HCEC 1CT (cell line): ENCODE data around the gene PTPRN2.
A peak's percentile ranks its signal among the peaks of the same experiment; 100 is the strongest.
"Not testable (repeated sequence)": the region's sequence is repeated elsewhere in the genome, so short reads cannot be mapped to it uniquely, and the experiment has no call there.

Source experiments
- DNase-seq: peaks from one replicate; pipeline ENCODE4 v3.0.0-alpha.2; 2017

Gene PTPRN2

DNA sequence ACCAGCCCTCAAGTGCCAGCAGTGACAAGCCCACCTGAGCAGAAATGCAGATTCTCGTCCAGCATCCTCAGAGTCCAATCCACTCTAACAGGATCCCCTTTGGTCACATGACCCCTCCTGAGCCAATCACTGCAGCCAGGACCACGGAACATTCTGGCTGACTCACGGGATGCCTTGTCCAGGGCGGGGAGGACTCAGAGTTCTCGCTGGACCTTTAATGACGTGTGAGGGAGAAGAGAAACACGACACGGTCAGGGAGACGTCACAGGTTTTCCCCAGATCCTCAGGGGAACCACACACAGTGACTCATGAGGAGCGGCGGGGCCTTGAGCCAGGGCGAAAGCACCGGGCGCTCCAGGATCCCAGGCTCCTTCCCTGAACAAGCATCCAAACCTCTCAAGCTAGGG is 155.7 kb downstream of the PTPRN2 start:
- peak; percentile 2 for DNase-seq

GRCh38 chr7:158431055-158431940 is 156.3 kb downstream of the PTPRN2 start:
- DNase-seq, result no peak

DNA sequence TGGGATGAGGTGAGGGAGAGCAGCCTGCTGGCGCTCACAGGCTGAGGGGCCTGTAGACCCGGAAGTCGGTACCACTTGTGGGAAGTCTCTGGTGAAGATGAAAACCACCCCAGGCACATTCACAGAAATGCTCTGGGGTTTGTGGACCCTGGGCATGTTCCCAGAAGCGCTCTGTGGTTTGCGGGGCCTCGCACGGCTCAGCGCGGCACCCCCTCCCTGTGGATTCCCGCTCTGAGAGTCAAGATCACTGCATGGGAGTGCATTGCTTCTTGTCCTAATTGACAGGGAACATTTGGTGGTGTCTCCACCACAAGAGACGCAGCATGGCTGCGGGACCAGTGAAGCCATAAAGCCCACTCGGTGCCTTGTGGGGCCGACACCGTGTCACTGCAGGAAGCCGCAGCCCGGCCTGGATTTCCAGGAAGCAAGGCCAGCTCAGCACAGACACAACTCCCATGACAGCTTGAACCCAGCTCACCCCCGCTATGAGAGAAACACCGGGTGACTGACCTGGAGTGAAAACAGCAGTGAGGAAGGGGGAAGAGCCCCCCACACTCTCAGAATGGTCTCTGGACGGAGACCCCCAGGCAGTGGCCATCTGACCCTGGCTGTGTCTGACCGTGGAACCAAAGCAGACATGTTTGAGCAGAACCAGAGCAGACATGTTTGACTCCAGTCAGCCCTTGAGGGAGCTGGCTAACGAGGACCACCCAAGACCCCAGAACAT is 157.2 kb downstream of the PTPRN2 start:
- DNase-seq, result no peak

DNA sequence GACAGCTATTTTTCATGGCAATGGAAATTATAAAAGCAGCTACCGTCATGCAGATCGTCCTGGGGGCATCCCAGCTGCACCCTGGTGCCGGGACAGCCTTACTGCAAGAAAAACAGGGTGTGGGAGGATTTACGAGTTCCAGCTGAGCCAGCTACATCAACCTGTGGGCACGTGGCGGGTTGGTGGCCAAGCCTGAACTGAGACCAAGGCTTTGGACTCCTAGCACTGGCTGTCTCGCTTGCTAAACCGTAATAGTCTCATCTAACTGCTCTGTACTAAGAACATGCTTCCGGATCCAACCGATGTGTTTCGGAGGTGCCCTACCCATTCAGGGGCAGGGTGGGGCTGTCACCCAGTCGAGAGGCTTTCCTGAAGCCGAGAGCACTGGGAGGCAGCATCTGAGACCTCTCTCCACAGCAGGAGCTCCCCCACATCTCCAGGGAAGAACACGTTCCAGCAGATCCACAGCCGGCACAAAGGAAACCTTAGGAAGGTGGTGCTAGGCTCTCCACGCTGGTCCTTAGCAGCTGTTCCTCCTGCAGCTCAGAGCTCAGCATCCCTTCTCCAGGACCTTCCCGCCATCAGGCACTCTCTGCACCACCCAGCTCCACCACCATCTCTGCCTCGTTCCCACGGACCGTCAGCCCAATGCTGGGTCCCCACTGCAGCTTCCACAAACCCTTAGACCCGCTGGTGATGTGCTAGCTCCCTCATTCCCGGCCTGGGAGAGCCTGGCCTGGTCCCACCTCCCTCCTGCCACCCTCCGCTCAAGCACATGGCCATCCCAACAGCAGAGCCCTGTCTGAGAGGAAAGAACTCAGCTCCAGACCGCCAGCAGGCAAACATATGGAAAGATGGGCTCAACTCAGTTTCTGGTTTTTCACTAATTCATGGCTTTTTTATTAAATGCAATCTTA is 158.5 kb downstream of the PTPRN2 start:
- DNase-seq, result no peak

DNA sequence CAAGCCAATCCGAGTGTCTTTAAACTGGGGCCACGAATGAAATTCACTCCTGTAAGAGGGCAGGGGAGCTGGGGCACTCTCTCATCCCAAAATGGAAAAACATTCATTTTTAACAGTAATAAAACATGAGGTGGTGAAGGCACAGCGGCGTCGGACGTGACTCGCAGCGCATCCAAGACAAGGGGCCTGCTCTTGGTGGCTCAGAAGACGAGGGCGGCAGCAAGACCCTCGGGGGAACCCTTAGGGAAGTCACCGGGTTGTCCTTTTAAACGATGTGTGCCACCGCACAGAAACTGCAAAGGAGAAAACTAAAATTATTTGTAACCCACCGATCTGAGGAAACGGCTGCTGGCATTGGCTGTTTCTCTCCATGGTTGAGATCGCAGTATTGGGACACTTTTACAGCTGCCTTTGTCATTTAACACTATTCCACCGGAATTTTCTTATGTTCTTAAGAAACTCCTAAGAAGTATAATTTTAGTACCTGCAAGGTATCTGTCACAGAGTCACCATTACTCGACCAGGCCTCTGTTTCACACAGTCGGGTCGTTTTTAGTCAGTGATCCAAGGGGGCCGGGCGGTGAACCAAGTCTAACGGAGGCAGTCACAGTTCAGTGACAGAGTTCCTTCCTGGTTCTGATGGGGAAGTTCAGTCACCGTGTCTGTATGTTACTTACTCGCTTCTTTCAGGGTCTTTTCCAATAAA is 159.3 kb downstream of the PTPRN2 start:
- DNase-seq, result no peak

DNA sequence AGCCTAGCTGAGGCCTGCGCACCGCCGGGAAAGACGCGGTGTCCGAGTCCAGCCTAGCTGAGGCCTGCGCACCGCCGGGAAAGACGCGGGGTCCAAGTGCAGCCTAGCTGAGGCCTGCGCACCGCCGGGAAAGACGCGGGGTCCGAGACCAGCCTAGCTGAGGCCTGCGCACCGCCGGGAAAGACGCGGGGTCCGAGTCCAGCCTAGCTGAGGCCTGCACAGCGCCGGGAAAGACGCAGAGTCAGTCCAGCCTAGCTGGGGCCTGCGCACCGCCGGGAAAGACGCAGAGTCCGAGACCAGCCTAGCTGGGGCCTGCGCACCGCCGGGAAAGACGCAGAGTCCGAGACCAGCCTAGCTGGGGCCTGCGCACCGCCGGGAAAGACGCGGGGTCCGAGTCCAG is 161.9 kb downstream of the PTPRN2 start:
- not testable (repeated sequence) for DNase-seq

DNA sequence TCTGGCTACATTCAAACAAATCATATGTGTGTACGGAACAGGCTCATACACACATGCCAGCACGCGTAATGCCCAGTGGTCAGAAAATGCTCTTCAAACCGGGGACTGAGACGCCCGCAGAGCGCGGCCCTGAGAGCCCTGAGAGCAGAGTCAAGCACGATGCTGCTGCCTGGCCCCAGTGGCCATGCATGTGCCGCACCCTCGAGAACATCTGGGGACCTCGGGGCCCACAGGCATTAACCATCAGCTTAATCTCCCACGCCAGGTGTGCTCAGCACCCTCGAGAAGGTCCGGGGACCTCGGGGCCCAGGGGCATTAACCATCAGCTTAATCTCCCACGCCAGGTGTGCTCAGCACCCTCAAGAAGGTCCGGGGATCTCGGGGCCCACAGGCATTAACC is 163.1 kb downstream of the PTPRN2 start:
- DNase-seq, result no peak

DNA sequence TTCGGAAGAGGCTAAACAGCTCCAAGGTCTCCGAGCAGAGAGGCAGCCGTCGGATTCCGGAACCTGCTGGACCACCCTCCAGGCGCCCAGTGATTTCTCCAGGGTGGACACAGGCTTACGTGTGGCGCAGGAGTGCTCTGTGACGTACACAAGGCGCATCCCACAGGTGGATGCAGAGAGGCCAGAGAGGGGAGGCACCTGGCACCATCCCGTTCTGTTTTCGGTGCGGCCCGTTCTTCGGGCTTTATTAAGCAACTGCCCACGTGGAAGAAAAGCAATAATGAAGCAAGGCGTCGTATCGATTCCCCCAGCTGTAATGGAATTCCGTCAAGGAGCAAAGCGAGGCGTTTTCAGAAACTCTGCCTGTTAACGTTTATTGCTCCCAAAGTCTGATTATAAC is 163.6 kb downstream of the PTPRN2 start:
- no peak for DNase-seq

- no peak for DNase-seq
Observed at GRCh38 chr7:158422887-158423560, 164.6 kb downstream of the PTPRN2 start.

GRCh38 chr7:158422196-158422886 is 165.3 kb downstream of the PTPRN2 start:
- no peak for DNase-seq

DNA sequence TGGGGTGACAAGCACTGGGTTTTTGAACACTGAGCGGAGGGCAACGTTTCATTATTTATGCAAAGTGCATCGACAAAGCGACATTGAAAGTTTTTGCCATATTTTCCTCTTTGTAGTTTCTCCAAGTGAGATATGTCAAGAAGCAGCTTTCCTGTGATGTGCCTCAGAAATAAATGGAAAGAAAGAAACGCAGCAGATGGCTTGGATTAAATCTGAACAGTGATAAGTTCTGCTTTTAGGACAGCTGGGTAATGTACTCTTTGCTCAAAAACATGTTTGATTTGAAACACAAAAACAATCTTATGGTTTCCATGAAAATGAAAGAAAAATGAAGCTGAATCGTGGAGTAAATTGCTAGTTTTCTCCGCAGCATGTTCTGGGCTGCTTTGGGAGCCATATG is 166.3 kb downstream of the PTPRN2 start:
- DNase-seq, result no peak

DNA sequence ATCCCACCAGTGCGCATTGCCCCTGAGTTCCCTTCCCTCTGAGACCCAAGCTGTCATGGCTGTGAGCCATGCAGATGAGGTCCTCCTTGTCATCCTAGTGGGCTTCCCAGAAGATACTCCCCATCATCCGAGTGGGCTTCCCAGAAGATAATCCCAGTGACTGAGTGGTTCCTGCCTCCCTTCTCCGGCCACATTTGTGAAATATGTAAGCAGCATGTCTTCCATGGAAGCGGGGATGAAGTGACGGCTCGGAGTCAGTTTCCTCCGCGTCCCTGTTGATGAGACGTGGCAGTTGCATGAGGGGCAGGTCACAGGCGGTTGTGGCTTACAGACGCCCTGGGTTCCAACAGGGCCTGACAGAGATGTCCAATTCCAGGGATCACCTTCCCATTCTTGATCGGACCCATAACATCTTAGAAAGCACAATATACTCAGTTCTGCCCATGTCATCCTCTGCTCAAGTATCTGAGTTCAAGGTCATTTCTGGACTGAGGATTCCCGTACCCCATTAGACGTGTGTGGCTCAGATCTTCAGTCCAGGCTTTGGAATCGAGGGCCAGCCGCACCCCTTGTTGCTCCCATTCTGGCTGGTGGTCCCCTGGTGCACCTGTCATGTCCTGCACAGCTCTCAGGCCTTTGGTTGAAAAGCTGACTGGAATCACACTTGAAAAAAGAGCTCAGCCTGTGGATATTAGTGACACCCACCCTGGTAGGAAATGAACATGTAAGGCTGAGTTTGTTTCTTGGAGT is 166.9 kb downstream of the PTPRN2 start:
- no peak for DNase-seq

DNA sequence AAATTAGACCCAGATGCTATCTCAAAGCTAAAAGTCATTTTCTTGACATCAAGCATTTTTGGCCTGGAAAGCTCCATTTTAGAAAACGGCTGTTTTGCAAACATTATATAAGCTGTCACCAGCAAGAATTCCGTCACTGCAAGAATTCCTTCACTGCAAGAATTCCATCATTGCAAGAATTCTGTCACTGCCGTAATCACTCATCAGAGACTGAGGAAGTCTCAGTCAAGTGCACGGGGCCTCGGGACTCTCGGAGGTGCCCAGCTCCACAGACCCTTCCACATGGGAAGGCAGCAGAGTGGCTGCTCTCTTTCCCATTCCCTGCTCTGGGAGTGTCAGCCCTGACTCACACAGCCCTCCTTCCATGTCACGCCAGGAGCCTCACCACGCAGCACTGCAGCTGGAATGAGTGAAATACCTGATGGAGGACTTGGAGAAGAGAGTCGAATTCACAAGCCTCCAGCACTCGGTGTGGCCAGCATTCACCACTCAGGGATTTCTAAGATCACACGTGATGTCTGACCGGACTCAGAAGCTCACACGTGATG is 168.3 kb downstream of the PTPRN2 start:
- DNase-seq, result no peak

- not testable (repeated sequence) for DNase-seq
Observed at GRCh38 chr7:158418395-158418794, 169.2 kb downstream of the PTPRN2 start.

GRCh38 chr7:158416283-158416933 is 171.2 kb downstream of the PTPRN2 start:
- no peak for DNase-seq

DNA sequence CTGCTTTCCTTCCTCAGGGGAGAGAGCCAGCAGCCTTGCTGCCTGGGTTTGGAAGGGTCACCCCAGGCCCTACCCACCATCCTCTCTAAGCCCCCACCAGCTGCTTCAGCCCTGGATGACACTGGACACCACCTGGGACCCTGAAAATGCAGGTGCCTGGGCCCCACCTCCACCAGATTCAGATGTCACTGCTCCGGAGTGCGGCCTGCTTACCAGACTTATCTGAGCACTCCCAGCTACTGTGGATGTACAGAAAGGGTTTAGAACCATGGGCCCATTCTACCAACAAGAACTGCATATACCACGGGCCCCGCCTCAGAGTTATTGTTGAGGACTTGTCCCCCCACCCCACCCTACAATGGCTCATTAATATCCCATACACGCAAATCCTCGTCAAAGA is 172.3 kb downstream of the PTPRN2 start:
- no peak for DNase-seq

DNA sequence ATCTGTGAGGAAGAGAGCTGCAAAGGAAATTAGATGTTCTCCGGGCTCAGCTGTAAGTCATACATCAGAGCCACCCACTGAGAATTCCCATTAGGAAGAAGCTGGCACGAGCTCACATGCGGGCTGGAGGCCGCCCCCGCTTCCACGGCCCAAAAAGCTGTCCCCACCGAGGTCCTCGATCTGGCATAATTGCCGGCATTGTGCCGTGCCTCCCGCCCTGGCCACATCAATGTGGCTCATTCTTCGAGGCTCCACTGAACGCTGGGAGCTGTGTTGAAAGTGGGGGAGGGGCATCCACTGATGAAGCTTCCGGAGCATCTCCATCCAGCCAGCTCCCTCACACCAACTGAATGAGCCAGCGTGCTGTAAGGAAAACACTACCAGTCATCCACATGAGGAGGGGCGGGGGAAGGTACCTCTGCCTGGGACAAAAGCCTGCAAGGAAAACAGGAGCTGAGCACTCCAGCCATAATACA is 173.1 kb downstream of the PTPRN2 start:
- no peak for DNase-seq

GRCh38 chr7:158414002-158414401 is 173.6 kb downstream of the PTPRN2 start:
- no peak for DNase-seq

GRCh38 chr7:158411232-158411950 is 176.2 kb downstream of the PTPRN2 start:
- DNase-seq, result no peak
